ENCODE data around the gene COBL.

The COBL gene

GRCh38 chr7:51219261-51219988, 97.2 kb downstream of the COBL start:
- Histone ChIP-seq H3K4me3 (ENCODE audit: low read length, poor library complexity, severe bottlenecking) (no peak overlapping the region), H3K9ac (ENCODE audit: low read depth, low read length, poor library complexity, severe bottlenecking) (no peak overlapping the region)
- TF ChIP-seq CTCF (conservative IDR thresholded peaks at IDR 0.05; ENCODE audit: low read length), result no peak
- TF ChIP-seq EZH2phosphoT487 (IDR thresholded peaks at IDR 0.05; ENCODE audit: borderline replicate concordance), result no peak

GRCh38 chr7:51217804-51218203, 98.8 kb downstream of the COBL start:
- no peak overlapping the region for H2AFZ ChIP-seq (ENCODE audit: low read length)
- no peak overlapping the region for H3K4me3 ChIP-seq (ENCODE audit: low read length, poor library complexity, severe bottlenecking)
- H3K36me3 ChIP-seq (ENCODE audit: insufficient read depth, low read length), result no peaks in the 10 kb centered on the region
- H3K9me2 ChIP-seq (replicated peaks; ENCODE audit: low read depth, low read length), result no peaks in the 10 kb centered on the region
- H4K20me1 ChIP-seq (ENCODE audit: insufficient read depth, low read length, poor library complexity, severe bottlenecking), result no peaks in the 10 kb centered on the region
- no peaks in the 10 kb centered on the region for H3K27me3 ChIP-seq (ENCODE audit: insufficient read depth, low read length, poor library complexity, severe bottlenecking)
- H3K9ac ChIP-seq (ENCODE audit: low read depth, low read length, poor library complexity, severe bottlenecking), result no peak overlapping the region
- H3K4me2 ChIP-seq (ENCODE audit: low read depth, low read length, poor library complexity, severe bottlenecking), result no peak overlapping the region
- TF ChIP-seq CTCF (conservative IDR thresholded peaks at IDR 0.05; ENCODE audit: low read length) (no peak), EZH2phosphoT487 (IDR thresholded peaks at IDR 0.05; ENCODE audit: borderline replicate concordance) (no peak)
- H3F3A ChIP-seq (ENCODE audit: low read depth), result no peaks in the 10 kb centered on the region
- no peaks in the 10 kb centered on the region for H3K79me2 ChIP-seq (ENCODE audit: insufficient read depth, low read length)
- no peaks in the 10 kb centered on the region for H3K4me1 ChIP-seq (ENCODE audit: insufficient read depth, low read length, poor library complexity, severe bottlenecking)
- no peaks in the 10 kb centered on the region for H3K9me3 ChIP-seq (ENCODE audit: insufficient read depth, low read depth, low read length)

More at GRCh38 chr7:51219261-51219988, 97.2 kb downstream of the COBL start:
- Histone ChIP-seq H4K20me1 (ENCODE audit: insufficient read depth, low read length, poor library complexity, severe bottlenecking) (no peaks in the 10 kb centered on the region), H3K36me3 (ENCODE audit: insufficient read depth, low read length) (no peaks in the 10 kb centered on the region), H3K4me1 (ENCODE audit: insufficient read depth, low read length, poor library complexity, severe bottlenecking) (no peaks in the 10 kb centered on the region), H3K79me2 (ENCODE audit: insufficient read depth, low read length) (no peaks in the 10 kb centered on the region), H3K4me2 (ENCODE audit: low read depth, low read length, poor library complexity, severe bottlenecking) (no peak overlapping the region), H3K9me3 (ENCODE audit: insufficient read depth, low read depth, low read length) (no peaks in the 10 kb centered on the region), H2AFZ (ENCODE audit: low read length) (no peak overlapping the region), H3K27me3 (ENCODE audit: insufficient read depth, low read length, poor library complexity, severe bottlenecking) (no peaks in the 10 kb centered on the region), H3F3A (ENCODE audit: low read depth) (no peaks in the 10 kb centered on the region), H3K9me2 (replicated peaks; ENCODE audit: low read depth, low read length) (no peaks in the 10 kb centered on the region)

- H3K9me3 ChIP-seq (ENCODE audit: insufficient read depth, low read depth, low read length), result no peaks in the 10 kb centered on the region
- TF ChIP-seq CTCF (conservative IDR thresholded peaks at IDR 0.05; ENCODE audit: low read length) (no peak), EZH2phosphoT487 (IDR thresholded peaks at IDR 0.05; ENCODE audit: borderline replicate concordance) (no peak)
- H3K36me3 ChIP-seq (ENCODE audit: insufficient read depth, low read length), result no peaks in the 10 kb centered on the region
- no peaks in the 10 kb centered on the region for H4K20me1 ChIP-seq (ENCODE audit: insufficient read depth, low read length, poor library complexity, severe bottlenecking)
- no peak overlapping the region for H2AFZ ChIP-seq (ENCODE audit: low read length)
- H3K4me3 ChIP-seq (ENCODE audit: low read length, poor library complexity, severe bottlenecking), result no peak overlapping the region
- no peaks in the 10 kb centered on the region for H3K79me2 ChIP-seq (ENCODE audit: insufficient read depth, low read length)
- no peaks in the 10 kb centered on the region for H3F3A ChIP-seq (ENCODE audit: low read depth)
- no peak overlapping the region for H3K4me2 ChIP-seq (ENCODE audit: low read depth, low read length, poor library complexity, severe bottlenecking)
- no peaks in the 10 kb centered on the region for H3K9me2 ChIP-seq (replicated peaks; ENCODE audit: low read depth, low read length)
- H3K27me3 ChIP-seq (ENCODE audit: insufficient read depth, low read length, poor library complexity, severe bottlenecking), result no peaks in the 10 kb centered on the region
- H3K9ac ChIP-seq (ENCODE audit: low read depth, low read length, poor library complexity, severe bottlenecking), result no peak overlapping the region
- H3K4me1 ChIP-seq (ENCODE audit: insufficient read depth, low read length, poor library complexity, severe bottlenecking), result no peaks in the 10 kb centered on the region
Observed at GRCh38 chr7:51214098-51214497, 102.5 kb downstream of the COBL start.

Measured in Loucy (cell line).